Neural progenitor cell (in vitro differentiated cells): ENCODE measurements around the gene ITCH. TPM values are rescaled to one million over a fixed set of nuclear protein-coding genes. Genes with fewer than 3 reads are reported as not detected.
"Not testable (repeated sequence)": the region's sequence is repeated elsewhere in the genome, so short reads cannot be mapped to it uniquely, and the experiment has no call there.

Experiments used
- DNase-seq: peaks from one replicate; pipeline ENCODE4 v3.0.0-alpha.2; 2016; ENCODE audit warnings: low spot score
- H2AFZ ChIP-seq: fragments of 200-600 bp; sonication (generic); replicated peaks from 2 replicates; pipeline ENCODE4 v1.6.1; 2016; ENCODE audit warnings: antibody characterized with exemption
- H3F3A ChIP-seq: fragments of 200-600 bp; sonication (generic); 2 replicates; pipeline ENCODE4 v1.6.1; 2016; ENCODE audit warnings: antibody characterized with exemption, low read depth
- H3K27ac ChIP-seq: fragments of 200-600 bp; sonication (generic); 2 replicates; pipeline ENCODE4 v1.5.1; 2016; ENCODE audit warnings: mild to moderate bottlenecking
- H3K27me3 ChIP-seq: fragments of 200-600 bp; sonication (generic); 2 replicates; pipeline ENCODE4 v1.6.1; 2016; ENCODE audit warnings: mild to moderate bottlenecking, moderate library complexity
- H3K36me3 ChIP-seq: fragments of 200-600 bp; sonication (generic); 2 replicates; pipeline ENCODE4 v1.5.1; 2016
- H3K4me1 ChIP-seq: fragments of 200-600 bp; sonication (generic); 2 replicates; pipeline ENCODE4 v1.6.1; 2016; ENCODE audit warnings: mixed run types
- H3K4me2 ChIP-seq: fragments of 200-600 bp; sonication (generic); 2 replicates; pipeline ENCODE4 v1.6.1; 2016
- H3K4me3 ChIP-seq: fragments of 200-600 bp; sonication (generic); 2 replicates; pipeline ENCODE4 v1.5.1; 2016
- H3K79me2 ChIP-seq: fragments of 200-600 bp; sonication (generic); 2 replicates; pipeline ENCODE4 v1.6.1; 2016; ENCODE audit warnings: low read depth
- H3K9ac ChIP-seq: fragments of 200-600 bp; sonication (generic); 2 replicates; pipeline ENCODE4 v1.6.1; 2016
- H3K9me3 ChIP-seq: fragments of 200-600 bp; sonication (generic); 2 replicates; pipeline ENCODE4 v1.5.1; 2016; ENCODE audit warnings: low read depth
- H4K20me1 ChIP-seq: fragments of 200-600 bp; sonication (generic); 2 replicates; pipeline ENCODE4 v1.6.1; 2016; ENCODE audit warnings: low read depth
- H3K27ac Mint-ChIP-seq: 3 replicates; pipeline ENCODE4 v1.8.0; 2021; ENCODE audit warnings: mixed read lengths
- H3K27me3 Mint-ChIP-seq: 2 replicates; pipeline ENCODE4 v1.8.0; 2022; ENCODE audit warnings: low read depth, mild to moderate bottlenecking, inconsistent platforms, moderate library complexity, mixed read lengths; ENCODE audit not compliant: insufficient read depth
- H3K36me3 Mint-ChIP-seq: 3 replicates; pipeline ENCODE4 v1.8.0; 2021; ENCODE audit warnings: mixed read lengths
- H3K4me1 Mint-ChIP-seq: 3 replicates; pipeline ENCODE4 v1.8.0; 2021; ENCODE audit warnings: mixed read lengths
- H3K4me3 Mint-ChIP-seq: 3 replicates; pipeline ENCODE4 v1.8.0; 2021; ENCODE audit warnings: mild to moderate bottlenecking, moderate library complexity, mixed read lengths
- H3K9me3 Mint-ChIP-seq: 3 replicates; pipeline ENCODE4 v1.8.0; 2020; ENCODE audit warnings: mixed read lengths
- CTCF ChIP-seq: fragments of 200-600 bp; sonication (generic); IDR thresholded peaks from 2 replicates; pipeline ENCODE4 v1.5.1; 2017; ENCODE audit warnings: antibody characterized with exemption, mild to moderate bottlenecking
- EZH2 ChIP-seq: fragments of 200-600 bp; sonication (generic); IDR thresholded peaks from 2 replicates; pipeline ENCODE4 v1.6.1; 2017; ENCODE audit warnings: antibody characterized with exemption, mild to moderate bottlenecking, moderate library complexity
- EZH2phosphoT487 ChIP-seq: fragments of 200-600 bp; sonication (generic); IDR thresholded peaks from 2 replicates; pipeline ENCODE4 v1.6.1; 2017; ENCODE audit warnings: antibody characterized with exemption
- total RNA-seq: library from RNA; depleted of rRNA; stranded (reverse); fragments of >200 nt; gene quantifications from 2 replicates; pipeline ENCODE4 v1.2.3, GENCODE V29; 2015; ENCODE audit warnings: low replicate concordance

ITCH gene
- total RNA-seq, 1 donor from 2014 or later = 55.2 TPM

- no peaks in the 10 kb centered on the region for H3K79me2 ChIP-seq
- H3F3A ChIP-seq = no peaks in the 10 kb centered on the region
- no peak overlapping the region for H3K9ac ChIP-seq
- no peak overlapping the region for H2AFZ ChIP-seq
- H3K27me3 ChIP-seq = no peaks in the 10 kb centered on the region
- no peak overlapping the region for H3K27ac ChIP-seq
- no peak overlapping the region for H3K4me3 Mint-ChIP-seq
- TF ChIP-seq CTCF = no peak
- no peak for TF ChIP-seq EZH2phosphoT487
- TF ChIP-seq EZH2 = no peak
- H3K4me1 ChIP-seq = no peaks in the 10 kb centered on the region
- DNase-seq = peak; percentile 8
- H3K36me3 Mint-ChIP-seq = peaks cover 47% of the 10 kb centered on the region
- no peak overlapping the region for H3K4me2 ChIP-seq
- peaks cover 2% of the 10 kb centered on the region for H3K9me3 Mint-ChIP-seq
- H4K20me1 ChIP-seq = no peaks in the 10 kb centered on the region
- H3K27ac Mint-ChIP-seq = no peak overlapping the region
- H3K36me3 ChIP-seq = peaks cover 40% of the 10 kb centered on the region
- no peak overlapping the region for H3K4me3 ChIP-seq
- H3K27me3 Mint-ChIP-seq = peaks cover 2% of the 10 kb centered on the region
- peaks cover 9% of the 10 kb centered on the region for H3K4me1 Mint-ChIP-seq
- H3K9me3 ChIP-seq = no peaks in the 10 kb centered on the region
These were observed 113.1 kb downstream of the ITCH start for GRCh38 chr20:34475979-34476736.

GRCh38 chr20:34479627-34480026 lies 116.6 kb downstream of the ITCH start:
- Histone ChIP-seq H3K4me2 (no peak overlapping the region), H3K36me3 (peaks cover 43% of the 10 kb centered on the region), H3K4me3 (no peak overlapping the region), H3K9ac (no peak overlapping the region), H3K27ac (no peak overlapping the region), H3K9me3 (no peaks in the 10 kb centered on the region), H3F3A (no peaks in the 10 kb centered on the region), H3K79me2 (no peaks in the 10 kb centered on the region), H2AFZ (no peak overlapping the region), H3K27me3 (no peaks in the 10 kb centered on the region), H3K4me1 (no peaks in the 10 kb centered on the region), H4K20me1 (no peaks in the 10 kb centered on the region)
- Mint-ChIP-seq H3K4me3 (no peak overlapping the region), H3K36me3 (peaks cover 60% of the 10 kb centered on the region), H3K4me1 (no peaks in the 10 kb centered on the region), H3K9me3 (peaks cover 17% of the 10 kb centered on the region), H3K27ac (no peak overlapping the region), H3K27me3 (peaks cover 4% of the 10 kb centered on the region)
- TF ChIP-seq EZH2phosphoT487 (no peak), EZH2 (no peak)
- DNase-seq = no peak

- H3K27ac ChIP-seq, H2AFZ ChIP-seq, H3K27ac Mint-ChIP-seq, DNase-seq, H3K9me3 ChIP-seq, H3K9ac ChIP-seq, H3K4me3 ChIP-seq, H3K4me3 Mint-ChIP-seq, H3K27me3 Mint-ChIP-seq, H4K20me1 ChIP-seq, H3K4me1 ChIP-seq, H3F3A ChIP-seq, H3K4me1 Mint-ChIP-seq, H3K79me2 ChIP-seq, H3K27me3 ChIP-seq, H3K4me2 ChIP-seq: not testable (repeated sequence)
- H3K9me3 Mint-ChIP-seq = peaks cover 17% of the 10 kb centered on the region
- peaks cover 36% of the 10 kb centered on the region for H3K36me3 ChIP-seq
- peaks cover 54% of the 10 kb centered on the region for H3K36me3 Mint-ChIP-seq
These were observed 119.1 kb downstream of the ITCH start for GRCh38 chr20:34482154-34482553.

- not testable (repeated sequence) for H3K4me1 Mint-ChIP-seq, H3K4me1 ChIP-seq, DNase-seq, H2AFZ ChIP-seq, H3K27ac ChIP-seq, H3F3A ChIP-seq, H3K4me2 ChIP-seq, H3K9me3 ChIP-seq, H3K4me3 ChIP-seq, H3K27me3 Mint-ChIP-seq, H4K20me1 ChIP-seq, H3K79me2 ChIP-seq, H3K27me3 ChIP-seq, H3K27ac Mint-ChIP-seq, H3K9ac ChIP-seq, H3K4me3 Mint-ChIP-seq
- Mint-ChIP-seq H3K36me3 (peaks cover 56% of the 10 kb centered on the region), H3K9me3 (peaks cover 17% of the 10 kb centered on the region)
- H3K36me3 ChIP-seq = peaks cover 25% of the 10 kb centered on the region
These were observed 120.6 kb downstream of the ITCH start for GRCh38 chr20:34483585-34484220.
